B cell (primary cell): ENCODE results near the gene IFI16.

Experiments
- EZH2 ChIP-seq: IDR thresholded peaks from 2 replicates; pipeline ENCODE4 v1.6.1; 2012; ENCODE audit warnings: borderline replicate concordance, low read depth, mild to moderate bottlenecking, moderate library complexity, low read length; ENCODE audit not compliant: insufficient read depth, poor library complexity, severe bottlenecking
- TF ChIP-seq, protein P1 (sequence below): fragments of 200-600 bp; IDR thresholded peaks from one replicate; pipeline ENCODE4 v1.8.0; 2022; ENCODE audit warnings: antibody characterized with exemption, mild to moderate bottlenecking

DNA sequence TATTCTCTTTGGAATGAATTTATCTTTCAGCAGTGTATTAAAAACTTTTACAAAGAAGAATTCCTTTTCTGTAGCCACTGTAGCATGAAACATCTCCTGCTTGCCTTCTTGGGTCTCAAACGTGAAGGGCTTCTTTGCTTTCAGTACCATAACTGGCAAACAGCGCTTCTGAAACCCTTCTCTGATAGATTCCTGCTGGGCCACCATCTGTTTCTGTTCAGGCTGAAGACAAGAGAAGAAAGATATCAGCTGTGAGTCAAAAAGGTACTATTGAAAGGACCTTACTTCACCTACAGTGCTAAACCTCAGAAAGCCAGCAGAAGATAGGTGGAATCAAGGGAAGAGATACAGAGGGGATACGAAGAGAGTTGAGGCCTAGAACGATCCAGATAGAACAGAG, 56.4 kb downstream of the IFI16 start:
- TF ChIP-seq, protein P1, sequence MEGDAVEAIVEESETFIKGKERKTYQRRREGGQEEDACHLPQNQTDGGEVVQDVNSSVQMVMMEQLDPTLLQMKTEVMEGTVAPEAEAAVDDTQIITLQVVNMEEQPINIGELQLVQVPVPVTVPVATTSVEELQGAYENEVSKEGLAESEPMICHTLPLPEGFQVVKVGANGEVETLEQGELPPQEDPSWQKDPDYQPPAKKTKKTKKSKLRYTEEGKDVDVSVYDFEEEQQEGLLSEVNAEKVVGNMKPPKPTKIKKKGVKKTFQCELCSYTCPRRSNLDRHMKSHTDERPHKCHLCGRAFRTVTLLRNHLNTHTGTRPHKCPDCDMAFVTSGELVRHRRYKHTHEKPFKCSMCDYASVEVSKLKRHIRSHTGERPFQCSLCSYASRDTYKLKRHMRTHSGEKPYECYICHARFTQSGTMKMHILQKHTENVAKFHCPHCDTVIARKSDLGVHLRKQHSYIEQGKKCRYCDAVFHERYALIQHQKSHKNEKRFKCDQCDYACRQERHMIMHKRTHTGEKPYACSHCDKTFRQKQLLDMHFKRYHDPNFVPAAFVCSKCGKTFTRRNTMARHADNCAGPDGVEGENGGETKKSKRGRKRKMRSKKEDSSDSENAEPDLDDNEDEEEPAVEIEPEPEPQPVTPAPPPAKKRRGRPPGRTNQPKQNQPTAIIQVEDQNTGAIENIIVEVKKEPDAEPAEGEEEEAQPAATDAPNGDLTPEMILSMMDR = no peak
- TF ChIP-seq EZH2 = no peak
